T-helper 1 cell treated with Interleukin-12 subunit alpha and Interleukin-12 subunit beta and Interleukin-4 antibody, amounts not matched to agents 30 μg/mL and 1 μg/mL, for 36 hours (primary cell): ENCODE measurements around the gene GRK4.

Experiments
- H3K27ac Mint-ChIP-seq: one replicate; pipeline ENCODE4 v1.8.0; 2021; ENCODE audit warnings: mild to moderate bottlenecking, mixed read lengths
- H3K27me3 Mint-ChIP-seq: one replicate; pipeline ENCODE4 v1.8.0; 2021; ENCODE audit warnings: low read depth, mixed read lengths
- H3K36me3 Mint-ChIP-seq: one replicate; pipeline ENCODE4 v1.8.0; 2021; ENCODE audit warnings: low read depth, mixed read lengths
- H3K4me1 Mint-ChIP-seq: one replicate; pipeline ENCODE4 v1.8.0; 2021; ENCODE audit warnings: low read depth, mixed read lengths
- H3K4me3 Mint-ChIP-seq: one replicate; pipeline ENCODE4 v1.8.0; 2021; ENCODE audit warnings: mild to moderate bottlenecking, moderate library complexity, mixed read lengths
- H3K9me3 Mint-ChIP-seq: one replicate; pipeline ENCODE4 v1.8.0; 2021; ENCODE audit warnings: mixed read lengths

Gene GRK4

GRCh38 chr4:3074846-3075651, 111.7 kb downstream of the GRK4 start:
- Mint-ChIP-seq H3K9me3 (no peaks in the 10 kb centered on the region), H3K36me3 (peaks cover 4% of the 10 kb centered on the region), H3K4me3 (peak overlapping the region; percentile 92), H3K27me3 (no peaks in the 10 kb centered on the region), H3K4me1 (peaks cover 29% of the 10 kb centered on the region), H3K27ac (peak overlapping the region; percentile 90)

GRCh38 chr4:3075652-3075981, 112.2 kb downstream of the GRK4 start:
- Mint-ChIP-seq H3K4me3 (peak overlapping the region; percentile 92), H3K9me3 (no peaks in the 10 kb centered on the region), H3K27ac (peak overlapping the region; percentile 90), H3K36me3 (peaks cover 4% of the 10 kb centered on the region), H3K4me1 (peaks cover 32% of the 10 kb centered on the region), H3K27me3 (no peaks in the 10 kb centered on the region)

GRCh38 chr4:3077796-3078195, 114.4 kb downstream of the GRK4 start:
- Mint-ChIP-seq H3K36me3 (peaks cover 8% of the 10 kb centered on the region), H3K9me3 (no peaks in the 10 kb centered on the region), H3K4me1 (peaks cover 39% of the 10 kb centered on the region), H3K27ac (peak overlapping the region; percentile 76), H3K27me3 (no peaks in the 10 kb centered on the region), H3K4me3 (peak overlapping the region; percentile 40)

GRCh38 chr4:3079694-3080123, 116.3 kb downstream of the GRK4 start:
- Mint-ChIP-seq H3K4me1 (peaks cover 45% of the 10 kb centered on the region), H3K4me3 (no peak overlapping the region), H3K27me3 (no peaks in the 10 kb centered on the region), H3K9me3 (peaks cover 3% of the 10 kb centered on the region), H3K36me3 (peaks cover 12% of the 10 kb centered on the region), H3K27ac (no peak overlapping the region)

- peaks cover 3% of the 10 kb centered on the region for H3K9me3 Mint-ChIP-seq
- H3K4me1 Mint-ChIP-seq: peaks cover 40% of the 10 kb centered on the region
- H3K36me3 Mint-ChIP-seq: peaks cover 22% of the 10 kb centered on the region
- H3K27ac Mint-ChIP-seq: peak overlapping the region; percentile 19
- H3K27me3 Mint-ChIP-seq: no peaks in the 10 kb centered on the region
- no peak overlapping the region for H3K4me3 Mint-ChIP-seq
Measured at GRCh38 chr4:3082925-3083515, 119.6 kb downstream of the GRK4 start.

DNA sequence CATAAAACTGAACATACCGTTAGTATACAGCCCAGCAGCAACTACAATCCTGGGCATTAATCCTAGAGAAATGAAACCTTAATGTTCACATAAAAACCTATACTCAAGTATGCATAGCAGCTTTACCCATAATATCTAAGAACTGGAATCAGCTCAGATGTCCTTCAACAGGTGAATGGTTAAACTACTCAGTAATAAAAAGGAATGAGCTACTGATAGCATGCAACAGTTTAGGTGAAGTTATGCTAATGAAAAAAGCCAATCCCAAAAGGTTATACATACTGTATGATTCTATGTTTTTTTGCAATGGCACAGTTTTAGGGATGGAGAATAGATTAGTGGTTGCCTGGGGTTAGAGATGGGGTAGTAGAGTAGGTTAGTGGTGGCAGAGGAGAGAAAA, 120.4 kb downstream of the GRK4 start:
- Mint-ChIP-seq H3K36me3 (peaks cover 26% of the 10 kb centered on the region), H3K27ac (peak overlapping the region; percentile 78), H3K4me3 (peak overlapping the region; percentile 53)

DNA sequence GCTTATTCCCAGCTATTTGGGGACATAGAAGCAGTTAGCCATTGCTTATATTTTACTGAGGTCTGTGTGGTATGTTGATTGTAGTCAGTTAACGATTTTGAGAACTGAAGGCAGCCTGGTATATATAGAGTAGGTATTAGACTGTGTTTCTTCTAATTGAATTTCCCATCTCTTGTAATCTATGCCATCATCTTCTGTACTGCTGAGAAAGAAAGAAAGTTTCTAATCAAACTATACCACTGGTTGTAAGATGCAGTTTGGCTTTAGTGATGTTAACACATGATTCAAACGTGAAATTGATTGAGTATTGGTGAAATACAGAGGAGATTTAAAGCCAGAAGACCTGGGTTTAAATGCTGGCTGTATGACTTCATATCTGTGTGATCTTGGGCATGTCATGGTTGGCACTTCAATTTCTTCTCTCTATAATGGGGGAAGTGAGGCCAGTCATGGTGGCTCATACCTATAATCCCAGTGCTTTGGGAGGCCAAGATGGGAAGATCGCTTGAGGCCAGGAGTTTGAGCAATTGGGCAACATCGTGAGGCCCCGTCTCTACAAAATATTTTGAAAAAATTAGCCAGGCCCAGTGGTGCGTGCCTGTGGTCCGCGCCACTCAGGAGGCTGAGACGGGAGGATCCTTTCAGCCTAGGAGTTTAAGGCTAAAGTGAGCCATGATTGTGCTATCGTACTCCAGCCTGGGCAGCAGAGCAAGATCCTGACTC, 122.7 kb downstream of the GRK4 start:
- peaks cover 33% of the 10 kb centered on the region for H3K36me3 Mint-ChIP-seq
- peaks cover 32% of the 10 kb centered on the region for H3K4me1 Mint-ChIP-seq
- peak overlapping the region; percentile 23 for H3K27ac Mint-ChIP-seq
- no peak overlapping the region for H3K4me3 Mint-ChIP-seq
- peaks cover 3% of the 10 kb centered on the region for H3K9me3 Mint-ChIP-seq
- no peaks in the 10 kb centered on the region for H3K27me3 Mint-ChIP-seq

More for the DNA sequence above, 120.4 kb downstream of the GRK4 start:
- H3K4me1 Mint-ChIP-seq: peaks cover 38% of the 10 kb centered on the region
- peaks cover 3% of the 10 kb centered on the region for H3K9me3 Mint-ChIP-seq
- H3K27me3 Mint-ChIP-seq: no peaks in the 10 kb centered on the region

- Mint-ChIP-seq H3K36me3 (peaks cover 33% of the 10 kb centered on the region), H3K27me3 (no peaks in the 10 kb centered on the region), H3K4me3 (no peak overlapping the region), H3K9me3 (peaks cover 3% of the 10 kb centered on the region), H3K27ac (no peak overlapping the region), H3K4me1 (peaks cover 33% of the 10 kb centered on the region)
Measured at GRCh38 chr4:3087115-3087797, 123.9 kb downstream of the GRK4 start.
